ENCODE measurements around the gene KMT2D.
A peak's percentile ranks its signal among the peaks of the same experiment; 100 is the strongest.

The KMT2D gene

GRCh38 chr12:49051777-49052438, 8.7 kb downstream of the KMT2D start:
- DNase-seq (ENCODE audit: low spot score), result no peak

GRCh38 chr12:49051373-49051764, 9.2 kb downstream of the KMT2D start:
- DNase-seq (ENCODE audit: low spot score), result no peak

- DNase-seq (ENCODE audit: low spot score), result no peak
These were observed 9.9 kb downstream of the KMT2D start for GRCh38 chr12:49050507-49051372.

GRCh38 chr12:49049566-49050224, 10.9 kb downstream of the KMT2D start:
- no peak for DNase-seq (ENCODE audit: low spot score)

- DNase-seq (ENCODE audit: low spot score), result no peak
These were observed 11.6 kb downstream of the KMT2D start for GRCh38 chr12:49048953-49049352.

- no peak for DNase-seq (ENCODE audit: low spot score)
These were observed 14.3 kb downstream of the KMT2D start for GRCh38 chr12:49046129-49046895.

- no peak for DNase-seq (ENCODE audit: low spot score)
These were observed 15.9 kb downstream of the KMT2D start for GRCh38 chr12:49044660-49045059.

- DNase-seq (ENCODE audit: low spot score), result peak; percentile 39
These were observed 16.7 kb downstream of the KMT2D start for GRCh38 chr12:49043856-49044258.

- no peak for DNase-seq (ENCODE audit: low spot score)
These were observed 17.4 kb downstream of the KMT2D start for GRCh38 chr12:49043241-49043640.

GRCh38 chr12:49041881-49042484, 18.6 kb downstream of the KMT2D start:
- peak; percentile 13 for DNase-seq (ENCODE audit: low spot score)

- no peak for DNase-seq (ENCODE audit: low spot score)
These were observed 19.3 kb downstream of the KMT2D start for GRCh38 chr12:49041036-49041880.

GRCh38 chr12:49040364-49040855, 20.2 kb downstream of the KMT2D start:
- no peak for DNase-seq (ENCODE audit: low spot score)

- no peak for DNase-seq (ENCODE audit: low spot score)
These were observed 20.9 kb downstream of the KMT2D start for GRCh38 chr12:49039421-49040363.

GRCh38 chr12:49038291-49038955, 22.2 kb downstream of the KMT2D start:
- DNase-seq (ENCODE audit: low spot score), result no peak

- DNase-seq (ENCODE audit: low spot score), result no peak
These were observed 22.7 kb downstream of the KMT2D start for GRCh38 chr12:49037947-49038237.

- DNase-seq (ENCODE audit: low spot score), result no peak
These were observed 23.3 kb downstream of the KMT2D start for GRCh38 chr12:49037111-49037946.

- no peak for DNase-seq (ENCODE audit: low spot score)
These were observed 24.6 kb downstream of the KMT2D start for GRCh38 chr12:49036029-49036428.

- no peak for DNase-seq (ENCODE audit: low spot score)
These were observed 26.3 kb downstream of the KMT2D start for GRCh38 chr12:49034286-49034622.
